AG09319 (cell line): Measurements from ENCODE around the gene PIM3.

Experiments
- DNase-seq: peaks from one replicate; pipeline ENCODE4 v3.0.0-alpha.2; 2010; ENCODE audit warnings: low read depth; ENCODE audit errors: extremely low read depth
- CTCF ChIP-seq: IDR thresholded peaks from 2 replicates; pipeline ENCODE4 v1.5.1; 2011; ENCODE audit warnings: low read depth, mild to moderate bottlenecking, inconsistent platforms, low read length, moderate library complexity

PIM3 gene

GRCh38 chr22:49934891-49935557 is 25.5 kb upstream of the PIM3 start:
- TF ChIP-seq CTCF: no peak
- peak; percentile 39 for DNase-seq

- no peak for DNase-seq
- TF ChIP-seq CTCF: no peak
Measured at GRCh38 chr22:49935561-49935960, 25.0 kb upstream of the PIM3 start.

GRCh38 chr22:49936018-49936972 is 24.3 kb upstream of the PIM3 start:
- no peak for TF ChIP-seq CTCF
- DNase-seq: peak; percentile 62

DNA sequence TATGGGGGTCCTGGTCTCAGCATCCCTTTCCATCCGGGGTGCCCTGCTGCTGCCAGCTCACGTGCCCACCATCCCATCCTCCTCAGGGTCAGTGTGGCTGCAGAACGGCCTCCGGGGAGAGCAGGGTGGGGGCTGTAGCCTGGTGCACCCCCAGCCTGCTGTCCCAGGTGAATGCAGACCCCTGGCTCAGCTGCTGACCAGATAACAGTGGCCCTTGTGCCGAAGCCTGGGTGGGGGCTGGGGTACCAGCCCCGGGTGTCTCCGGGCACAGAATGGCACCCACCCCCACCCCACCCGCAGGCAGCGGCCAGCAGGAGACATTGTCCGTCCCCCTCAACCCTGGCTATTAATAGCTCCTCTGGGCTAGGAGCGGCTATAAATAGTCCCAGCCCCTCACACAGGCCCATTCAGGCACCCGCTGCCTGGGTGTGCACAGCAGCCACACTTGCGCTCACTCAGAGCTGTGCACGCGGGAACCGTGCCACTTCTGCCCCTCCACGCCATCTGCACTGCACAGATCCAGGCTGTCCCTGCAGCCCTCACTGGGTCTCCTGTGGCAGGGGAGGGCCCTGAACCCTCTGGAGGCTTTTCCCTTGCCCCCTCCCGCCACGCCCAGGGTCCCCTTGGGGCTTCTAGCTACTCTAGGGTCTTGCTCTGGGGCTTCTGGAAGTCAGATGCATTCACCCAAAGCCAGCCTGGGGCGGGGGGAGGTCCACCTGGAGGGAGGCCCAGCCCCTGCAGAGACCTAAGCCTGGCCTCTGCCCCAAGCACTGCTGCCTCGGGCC is 23.4 kb upstream of the PIM3 start:
- no peak for DNase-seq
- TF ChIP-seq CTCF: no peak

GRCh38 chr22:49937758-49938564 is 22.6 kb upstream of the PIM3 start:
- no peak for DNase-seq
- no peak for TF ChIP-seq CTCF

GRCh38 chr22:49938565-49939136 is 21.9 kb upstream of the PIM3 start:
- no peak for DNase-seq
- no peak for TF ChIP-seq CTCF
